ENCODE measurements around the gene CDC42BPB. TPM values are rescaled to one million over a fixed set of nuclear protein-coding genes. Genes with fewer than 3 reads are reported as not detected.
"Not testable (repeated sequence)": the region's sequence is repeated elsewhere in the genome, so short reads cannot be mapped to it uniquely, and the experiment has no call there.

Gene CDC42BPB
- total RNA-seq, 1 donor from 2014 or later = 89.3 TPM

DNA sequence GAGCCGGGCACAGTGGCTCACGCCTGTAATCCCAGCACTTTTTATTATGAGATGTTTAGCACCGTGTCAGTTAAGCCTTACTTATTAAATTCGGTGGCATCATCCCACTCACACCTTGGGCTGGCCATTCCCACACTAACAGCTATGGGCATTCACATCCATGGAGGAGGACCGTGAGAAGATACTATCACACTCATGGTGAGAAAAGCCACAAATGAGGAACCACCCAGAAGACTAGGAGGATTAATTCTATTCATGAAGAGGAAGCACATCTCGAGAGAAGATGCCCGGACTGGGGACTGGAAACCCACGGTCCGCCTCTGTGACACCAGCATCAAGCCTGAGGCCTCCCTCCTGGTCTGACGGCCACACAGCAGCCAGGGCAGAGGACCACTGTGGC lies 4.9 kb downstream of the CDC42BPB start:
- DNase-seq (ENCODE audit: low read depth in 2 of 2) = no peak

DNA sequence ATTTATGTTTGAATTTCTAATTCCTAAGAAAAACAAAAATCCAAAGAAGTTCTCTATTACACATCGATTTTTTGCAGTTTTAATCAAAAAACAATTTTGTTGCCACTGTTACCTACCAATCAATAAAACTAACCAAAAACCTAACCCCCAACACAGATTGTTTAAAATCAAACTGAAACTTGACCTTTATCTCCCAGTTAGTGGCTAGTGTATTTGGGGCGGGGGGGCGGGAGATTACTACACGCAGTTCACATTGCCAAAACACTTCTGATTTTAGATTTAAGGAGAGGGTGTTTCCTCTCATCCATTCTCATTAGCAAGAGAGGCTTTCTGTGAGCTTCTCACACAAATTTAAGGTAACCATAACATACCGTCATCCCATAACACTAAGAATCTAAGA lies 6.4 kb downstream of the CDC42BPB start:
- DNase-seq (ENCODE audit: low read depth in 2 of 2) = no peak

DNA sequence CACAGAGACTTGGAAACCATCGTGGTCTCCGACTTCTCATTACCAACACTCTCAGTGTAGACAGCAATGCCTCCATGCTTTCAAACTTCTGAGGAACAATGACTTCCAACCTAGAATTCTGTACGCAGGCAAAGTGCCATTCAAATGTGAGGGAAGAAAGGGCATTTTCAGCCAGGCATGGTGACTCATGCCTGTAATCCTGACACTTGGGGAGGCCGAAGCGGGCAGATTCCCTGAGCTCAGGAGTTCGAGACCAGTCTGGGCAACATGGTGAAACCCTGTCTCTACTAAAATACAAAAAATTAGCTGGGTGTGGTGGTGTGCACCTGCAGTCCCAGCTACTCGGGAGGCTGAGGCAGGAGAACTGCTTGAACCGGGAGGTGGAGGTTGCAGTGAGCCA lies 9.9 kb downstream of the CDC42BPB start:
- not testable (repeated sequence) for DNase-seq (ENCODE audit: low read depth in 2 of 2)

DNA sequence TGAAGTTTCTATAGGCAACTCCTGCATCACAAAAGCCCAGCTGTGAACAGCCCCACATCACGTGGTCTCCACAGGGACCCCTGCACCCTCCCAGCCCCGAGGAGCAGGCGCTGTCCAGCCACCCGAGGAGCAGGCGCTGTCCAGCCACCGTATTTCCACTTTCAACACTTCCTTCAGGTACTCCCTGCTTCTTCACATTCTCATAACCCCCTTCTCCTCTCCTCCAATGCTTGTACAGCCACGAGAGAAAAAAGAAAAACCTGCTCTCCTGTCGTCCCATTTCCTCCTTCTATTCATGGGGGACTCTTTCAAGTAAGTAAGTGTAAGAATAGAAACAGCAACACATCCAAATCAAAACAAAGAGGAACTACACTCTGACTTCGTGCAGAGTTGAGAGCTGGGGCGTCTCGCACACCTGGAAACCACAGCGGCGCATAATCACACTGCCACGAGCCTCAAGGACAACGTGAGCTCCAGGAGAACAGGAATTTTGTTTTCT lies 11.9 kb downstream of the CDC42BPB start:
- DNase-seq (ENCODE audit: low read depth in 2 of 2) = no peak

DNA sequence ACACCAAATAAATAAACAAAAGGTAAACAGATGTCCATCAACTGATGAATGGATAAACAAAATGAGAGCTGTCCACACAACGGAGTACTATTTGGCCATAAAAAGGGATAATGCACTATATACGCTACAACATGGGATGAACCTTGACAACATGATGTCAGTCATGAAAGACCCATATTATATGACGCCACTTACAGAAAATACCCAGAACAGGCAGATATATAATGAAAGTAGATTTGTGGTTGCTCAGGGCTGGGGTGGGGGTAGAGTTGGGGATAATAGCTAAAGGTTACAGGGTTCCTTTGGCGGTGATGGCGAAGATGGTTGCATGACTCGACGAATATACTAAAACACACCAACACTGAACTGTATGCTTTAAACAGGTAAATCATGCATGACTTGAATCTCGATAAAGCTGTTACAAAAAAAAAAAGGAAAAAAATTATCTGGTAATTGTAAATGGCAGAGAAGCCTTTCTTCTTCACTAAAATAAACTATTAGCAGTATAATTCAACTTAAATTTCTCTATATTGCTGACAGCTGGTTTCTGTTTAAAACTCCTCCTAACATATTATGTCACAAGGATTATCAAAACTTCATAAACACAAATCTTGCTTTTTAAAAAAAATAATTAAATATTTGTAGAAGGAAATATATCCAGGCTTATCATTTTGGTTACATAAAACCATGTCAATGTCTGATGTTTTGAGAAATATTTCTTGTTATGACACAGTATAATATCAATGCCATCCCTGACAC lies 13.9 kb downstream of the CDC42BPB start:
- no peak for DNase-seq (ENCODE audit: low read depth in 2 of 2)

DNA sequence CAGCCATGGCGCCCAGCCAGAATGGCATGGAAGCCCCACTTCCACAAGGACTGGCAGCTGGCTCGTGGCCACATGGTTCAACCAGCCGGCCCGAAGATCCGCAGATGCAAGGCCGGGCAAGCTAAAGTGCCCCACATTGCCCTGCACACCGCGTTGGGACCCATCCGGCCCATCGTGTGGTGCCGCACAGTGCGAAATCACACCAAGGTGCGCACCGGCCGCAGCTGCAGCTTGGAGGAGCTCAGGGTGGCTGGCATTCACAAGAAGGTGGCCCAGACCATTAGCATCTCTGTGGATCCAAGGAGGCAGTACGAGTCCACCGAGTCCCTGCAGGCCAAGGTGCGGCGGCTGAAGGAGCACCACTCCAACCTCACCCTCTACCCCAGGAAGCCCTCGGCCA lies 15.9 kb downstream of the CDC42BPB start:
- no peak for DNase-seq (ENCODE audit: low read depth in 2 of 2)

DNA sequence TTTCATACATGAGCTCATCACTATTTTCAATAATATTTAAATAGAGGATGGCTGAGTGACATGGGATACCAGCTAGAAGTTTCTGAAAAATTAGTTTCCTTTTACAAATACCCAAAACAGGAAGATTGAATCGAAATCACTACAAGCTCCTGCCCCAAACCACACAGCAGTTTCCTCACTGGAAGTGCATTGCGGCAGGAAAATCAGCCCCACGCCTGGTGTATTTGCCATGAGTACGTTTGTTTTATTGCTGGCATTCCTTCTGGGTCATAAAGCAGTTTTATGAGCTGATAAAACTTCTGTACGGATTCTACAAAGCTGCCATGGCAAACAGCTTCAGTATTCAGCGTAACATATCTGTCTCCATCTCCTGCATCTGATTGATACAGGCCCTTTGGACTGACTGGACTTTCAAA lies 23.7 kb downstream of the CDC42BPB start:
- peak; percentile 50 to 53 for DNase-seq (ENCODE audit: low read depth in 2 of 2)

DNA sequence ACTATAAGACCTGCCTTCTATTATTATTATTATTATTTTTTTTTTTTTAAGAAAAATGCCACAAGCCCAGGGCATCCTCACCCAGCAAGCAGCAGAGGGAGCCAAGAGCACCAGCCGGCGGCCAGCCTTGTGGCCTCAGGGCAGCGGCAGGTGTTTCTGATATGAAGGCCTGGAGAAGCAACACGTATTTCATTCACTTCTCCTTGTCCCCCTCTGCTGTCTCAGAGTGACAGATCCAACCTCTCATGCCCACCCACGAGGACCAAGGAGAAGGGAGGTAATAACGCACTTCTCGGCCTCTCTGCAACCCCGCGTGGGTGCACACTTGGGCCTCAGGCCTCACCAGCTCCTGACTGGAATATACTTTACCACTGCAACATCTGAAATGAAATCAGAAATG lies 25.4 kb downstream of the CDC42BPB start:
- DNase-seq (ENCODE audit: low read depth in 2 of 2) = peak in 1 of 2 donors; percentile 42

DNA sequence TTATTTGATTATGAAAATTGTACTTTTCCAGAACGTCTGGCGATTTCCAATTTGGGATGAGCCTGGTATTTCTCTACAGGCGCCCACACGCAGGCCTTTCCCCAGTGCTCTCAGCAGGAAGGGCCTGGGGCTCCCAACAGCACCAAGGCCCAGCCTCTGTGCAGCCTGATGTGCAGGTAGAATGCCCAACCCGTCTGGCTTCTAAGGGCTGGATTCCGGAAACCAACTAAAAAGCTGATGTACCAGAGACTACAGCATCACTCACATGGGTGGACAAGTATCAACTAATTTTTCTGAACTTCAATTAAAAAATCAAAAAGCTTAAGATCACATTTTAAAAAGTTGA lies 25.8 kb downstream of the CDC42BPB start:
- no peak for DNase-seq (ENCODE audit: low read depth in 2 of 2)

DNA sequence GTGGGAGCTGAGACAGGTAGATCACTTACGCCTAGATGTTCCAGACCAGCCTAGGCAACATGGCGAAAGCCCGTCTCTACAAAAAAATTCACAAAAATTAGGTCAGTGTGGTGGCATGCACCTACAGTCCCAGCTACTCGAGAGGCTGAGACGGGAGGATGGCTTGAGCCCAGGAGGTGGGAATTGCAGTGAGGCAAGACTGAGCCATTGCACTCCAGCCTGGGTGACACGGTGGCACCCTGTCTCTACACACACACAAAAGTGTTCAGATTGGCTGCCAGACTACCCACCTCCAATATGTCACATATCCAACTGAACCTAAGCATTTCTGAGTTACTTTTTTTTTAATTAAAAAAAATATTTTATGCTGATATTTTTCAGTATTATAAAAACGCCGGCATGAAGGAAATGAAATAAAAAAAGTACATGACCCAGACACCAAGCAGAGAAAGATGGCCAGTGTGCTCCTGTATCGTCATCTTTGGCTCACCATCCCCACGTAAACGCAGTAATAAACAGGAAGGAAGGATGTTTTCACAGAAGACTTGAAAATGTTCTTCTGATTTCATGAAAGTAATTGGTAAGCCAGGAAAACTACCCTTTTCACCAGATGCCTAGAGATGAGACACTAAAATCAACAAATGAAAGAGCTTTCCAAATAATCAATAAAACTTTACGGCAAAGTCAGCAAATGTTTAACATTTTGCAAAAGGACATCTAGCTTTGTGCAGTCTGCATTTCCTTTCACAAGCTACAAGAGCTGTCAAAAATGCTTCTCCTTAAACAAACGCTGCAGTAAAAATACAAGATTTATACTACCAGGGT lies 26.4 kb downstream of the CDC42BPB start:
- DNase-seq (ENCODE audit: low read depth in 2 of 2) = no peak

DNA sequence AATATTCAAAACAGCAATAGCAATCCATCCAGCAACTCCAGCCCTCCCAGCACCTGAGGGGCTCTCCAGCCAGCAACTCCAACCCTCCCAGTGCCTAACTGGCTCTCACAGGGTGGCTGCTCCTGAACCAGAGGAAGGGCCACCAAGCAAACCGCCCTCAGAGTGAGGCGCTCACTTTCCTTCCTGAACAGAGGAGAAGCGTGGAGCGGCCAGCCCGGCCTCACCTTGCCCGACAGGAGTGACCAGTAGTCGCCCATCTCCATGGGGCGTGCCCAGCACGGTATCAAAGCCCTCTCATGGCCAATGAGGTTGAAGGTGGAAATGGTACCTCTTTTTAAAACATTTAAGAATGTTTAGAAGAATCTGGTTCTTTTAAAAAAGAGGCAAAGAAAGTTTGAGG lies 27.4 kb downstream of the CDC42BPB start:
- no peak for DNase-seq (ENCODE audit: low read depth in 2 of 2)

DNA sequence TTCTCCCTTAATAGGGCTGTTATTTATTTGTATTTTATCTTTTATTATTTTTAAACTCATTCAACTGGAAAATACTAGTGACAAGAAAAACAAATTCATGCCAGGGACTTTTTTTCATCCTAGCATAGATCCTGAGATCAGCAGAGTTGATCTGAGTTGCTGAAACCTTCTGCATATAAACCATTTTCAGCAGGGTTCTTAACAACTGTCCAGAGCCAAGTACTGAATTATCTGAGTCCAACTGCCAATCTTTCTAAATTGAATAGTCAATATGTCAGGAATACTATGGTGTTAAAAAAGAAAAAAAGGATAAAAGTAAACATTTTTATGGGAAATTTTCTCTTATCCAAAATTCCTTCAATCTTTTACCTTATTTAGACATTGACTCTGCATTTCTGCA lies 28.6 kb downstream of the CDC42BPB start:
- no peak for DNase-seq (ENCODE audit: low read depth in 2 of 2)

DNA sequence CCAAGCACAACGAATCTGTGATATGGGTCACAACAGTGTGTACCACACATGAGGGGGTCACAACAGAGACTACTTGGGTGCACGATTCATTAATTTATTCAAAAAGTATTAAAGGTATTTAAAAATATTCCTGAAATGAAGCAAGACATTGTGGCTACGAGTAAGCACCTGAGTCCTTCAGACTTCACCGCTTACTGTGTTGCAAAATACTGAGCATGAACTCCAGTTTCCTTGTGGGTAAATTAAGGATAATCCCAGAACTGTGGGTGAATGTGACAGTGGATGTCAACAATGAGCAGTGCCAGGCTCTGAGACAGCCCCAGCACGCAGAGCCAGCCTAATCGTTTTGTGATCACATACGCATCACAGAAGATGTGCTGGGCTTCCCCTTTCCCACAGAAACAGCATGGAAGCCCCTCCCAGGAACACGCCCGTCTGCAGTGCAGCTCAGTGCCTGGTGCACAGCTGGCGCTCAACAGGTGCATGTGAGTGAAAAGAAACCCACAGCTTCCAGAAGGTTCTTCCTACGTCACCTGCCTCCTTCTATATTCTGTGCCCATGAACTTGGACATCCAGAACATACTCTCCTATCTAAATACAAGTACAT lies 29.1 kb downstream of the CDC42BPB start:
- peak in 1 of 2 donors; percentile 18 for DNase-seq (ENCODE audit: low read depth in 2 of 2)

DNA sequence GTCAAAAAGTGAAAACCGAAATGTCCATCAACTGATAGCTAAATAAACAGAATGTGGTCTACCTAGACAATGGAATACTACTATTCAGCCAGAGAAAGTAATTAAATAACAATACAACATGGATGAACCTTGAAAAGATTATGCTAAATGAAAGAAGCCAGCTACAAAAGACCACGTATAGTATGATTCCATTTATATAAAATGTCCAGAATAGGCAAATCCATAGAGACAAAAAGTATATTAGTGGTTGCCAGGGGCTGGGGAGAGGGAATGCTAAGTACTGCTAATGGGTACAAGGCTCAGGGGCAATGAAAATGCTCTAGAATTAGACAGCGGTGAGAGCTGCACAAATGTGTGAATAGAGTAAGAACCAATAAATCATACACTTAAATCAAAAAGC lies 29.9 kb downstream of the CDC42BPB start:
- no peak for DNase-seq (ENCODE audit: low read depth in 2 of 2)

DNA sequence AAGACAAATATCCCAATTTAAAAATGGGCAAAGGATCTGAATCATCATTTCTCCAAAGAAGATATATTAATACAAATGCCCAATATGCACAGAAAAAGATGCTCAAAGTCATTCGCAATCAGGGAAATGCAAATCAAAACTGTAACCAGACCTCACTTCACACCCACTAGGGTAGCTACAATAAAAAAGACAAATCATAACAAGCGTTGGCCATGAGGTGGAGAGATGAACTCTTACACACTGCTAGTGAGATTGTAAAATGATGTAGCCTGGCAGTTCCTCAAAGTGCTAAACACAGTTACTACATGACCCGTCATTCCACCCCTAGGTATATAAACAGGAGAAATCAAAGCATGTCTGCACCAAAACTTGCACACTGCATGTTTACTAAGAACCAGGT lies 30.4 kb downstream of the CDC42BPB start:
- no peak for DNase-seq (ENCODE audit: low read depth in 2 of 2)

DNA sequence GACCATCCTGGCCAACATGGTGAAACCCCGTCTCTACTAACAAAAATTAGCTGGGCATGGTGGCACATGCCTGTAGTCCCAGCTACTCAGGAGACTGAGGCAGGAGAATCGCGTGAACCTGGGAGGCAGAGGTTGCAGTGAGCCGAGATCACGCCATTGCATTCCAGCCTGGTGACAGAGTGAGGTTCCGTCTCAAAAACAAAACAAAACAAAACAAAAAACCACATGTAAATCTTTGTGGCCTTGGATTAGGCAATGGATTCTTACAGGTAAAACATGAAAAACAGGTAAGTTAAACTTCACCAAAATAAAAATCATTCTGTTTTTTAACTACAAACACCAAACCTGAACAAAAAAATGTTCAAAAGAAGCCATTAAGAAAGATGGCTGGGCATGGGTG lies 31.2 kb downstream of the CDC42BPB start:
- not testable (repeated sequence) for DNase-seq (ENCODE audit: low read depth in 2 of 2)

DNA sequence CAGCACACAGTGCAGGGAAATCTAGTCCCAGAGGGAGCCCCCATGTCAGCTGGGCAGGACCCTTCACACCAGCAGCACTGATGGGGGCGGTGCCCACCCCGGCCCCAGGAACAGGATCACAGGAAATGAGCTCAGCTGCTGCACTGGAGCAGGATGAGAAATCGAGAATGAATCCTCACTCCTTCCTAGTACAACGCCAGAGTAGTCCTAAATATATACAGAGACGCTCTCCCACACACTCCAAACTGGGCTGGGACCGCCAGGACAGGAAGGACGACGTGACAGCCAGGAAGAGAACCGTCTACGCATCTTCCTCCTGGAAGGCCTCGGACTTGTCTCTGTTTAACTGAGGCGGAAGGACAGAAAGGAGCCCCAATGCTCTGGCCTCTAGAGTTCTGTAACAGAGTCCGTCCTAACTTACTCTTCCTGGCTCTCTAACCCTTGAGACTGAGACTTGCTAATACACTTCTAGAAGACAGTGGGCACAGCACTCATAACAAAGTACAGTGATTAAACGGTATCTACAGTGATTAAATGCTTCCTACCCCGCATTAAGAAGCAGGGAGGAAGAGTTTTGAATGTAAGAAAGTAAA lies 33.4 kb downstream of the CDC42BPB start:
- DNase-seq (ENCODE audit: low read depth in 2 of 2) = peak; percentile 52 to 83

DNA sequence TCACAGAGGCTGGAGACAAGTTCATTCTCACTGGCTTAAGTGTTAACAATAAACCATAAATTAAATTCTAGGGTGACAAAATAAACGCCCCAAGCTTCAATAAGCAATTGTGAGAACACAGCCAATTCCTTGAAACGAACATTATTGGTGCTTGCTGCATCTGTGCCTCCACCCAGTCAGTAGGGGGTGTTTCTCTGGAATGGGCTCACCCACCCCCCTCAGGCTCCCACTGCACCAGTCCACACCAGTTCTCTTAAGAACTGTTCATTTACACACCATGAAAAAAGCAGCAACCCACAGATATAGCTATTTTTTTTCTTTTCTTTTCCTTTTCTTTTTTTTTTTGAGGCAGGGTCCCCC lies 34.7 kb downstream of the CDC42BPB start:
- peak in 1 of 2 donors; percentile 26 for DNase-seq (ENCODE audit: low read depth in 2 of 2)

DNA sequence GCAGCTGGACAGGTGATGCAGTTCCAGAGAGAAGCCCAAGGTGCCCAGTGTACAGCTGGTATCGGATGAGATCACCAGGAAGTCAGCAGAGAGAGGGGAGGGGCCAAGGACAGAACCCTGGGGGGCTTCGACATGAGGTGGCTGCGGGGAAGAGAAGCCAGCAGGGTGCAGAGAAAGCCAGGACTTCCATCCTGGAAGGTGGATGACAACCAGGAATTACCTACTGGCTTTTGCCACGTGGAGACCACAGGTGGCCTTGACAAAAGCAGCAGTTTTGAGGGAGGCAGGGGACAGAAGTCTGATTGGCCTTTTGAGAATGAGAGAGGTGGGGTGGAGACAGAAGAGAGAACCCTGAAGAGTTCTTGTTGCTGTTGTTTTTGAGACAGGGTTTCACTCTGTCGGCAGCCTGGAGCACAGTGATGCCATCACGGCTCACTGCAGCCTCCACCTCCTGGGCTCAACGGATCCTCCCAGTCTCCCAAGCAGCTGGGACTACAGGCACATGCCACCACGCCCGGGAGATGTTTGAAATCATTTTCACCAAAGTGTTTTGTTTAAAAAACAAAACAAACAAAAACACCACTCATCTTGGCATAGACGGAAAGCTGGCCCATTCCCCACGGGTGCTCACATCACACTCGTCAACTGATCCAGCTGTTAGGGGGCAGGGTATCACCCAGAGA lies 35.2 kb downstream of the CDC42BPB start:
- DNase-seq (ENCODE audit: low read depth in 2 of 2) = peak in 1 of 2 donors; percentile 55

DNA sequence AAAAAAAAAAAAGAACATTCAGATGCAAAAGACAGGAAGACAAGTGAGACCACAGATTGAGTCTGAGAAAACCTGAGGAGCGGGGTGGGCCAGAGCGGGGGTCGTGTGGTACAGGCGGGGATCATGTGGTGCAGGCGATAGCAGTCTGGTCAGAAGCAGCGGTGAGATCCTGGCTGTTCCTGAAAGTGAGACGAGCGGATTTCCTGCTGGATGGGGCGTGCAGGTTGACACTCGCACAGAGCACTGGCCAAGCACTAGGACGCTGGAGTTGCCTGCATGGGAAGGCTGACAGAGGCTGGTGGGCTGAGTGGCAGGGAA lies 35.7 kb downstream of the CDC42BPB start:
- no peak for DNase-seq (ENCODE audit: low read depth in 2 of 2)

DNA sequence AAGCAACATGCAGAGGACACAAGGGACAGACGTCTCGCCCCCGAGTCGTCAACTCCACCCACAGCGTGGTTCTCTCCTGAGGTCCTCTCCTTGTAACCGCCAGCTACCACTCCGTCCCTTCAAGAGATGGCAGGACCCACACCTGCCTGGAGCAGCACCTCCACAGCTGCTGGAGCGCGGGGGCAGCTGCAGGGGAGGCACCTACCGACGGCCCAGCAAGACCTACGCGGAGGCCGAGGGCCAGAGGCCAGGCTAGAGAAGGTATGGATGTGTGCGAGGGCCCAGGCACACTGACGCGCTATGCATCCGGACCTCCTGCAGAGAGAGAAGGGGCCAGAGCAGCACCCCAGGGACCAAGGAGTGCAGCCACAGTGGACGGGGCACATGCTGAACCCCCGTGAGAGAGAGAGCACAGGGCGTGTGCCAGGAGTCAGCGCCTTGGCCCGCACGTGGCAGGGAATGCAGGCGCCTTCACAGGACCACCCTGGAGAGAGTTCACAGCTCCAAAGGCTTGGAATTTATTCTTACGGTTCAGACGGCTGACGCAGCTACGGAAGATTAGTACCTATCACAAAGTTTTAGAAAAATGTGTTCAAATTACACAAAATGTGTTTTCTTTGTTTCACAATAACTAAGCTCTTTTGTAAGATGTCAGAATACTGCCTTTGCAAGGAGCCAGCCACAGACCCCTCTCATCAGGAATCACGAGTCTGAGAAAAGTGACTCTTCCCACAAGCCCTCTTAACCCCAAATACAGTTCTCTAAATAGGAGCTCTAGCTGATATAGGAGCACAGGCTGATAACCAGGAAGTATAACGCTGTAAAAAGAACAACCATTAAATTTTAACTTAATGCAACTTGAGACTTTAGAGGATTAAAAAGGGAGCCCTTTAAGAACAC lies 36.8 kb downstream of the CDC42BPB start:
- no peak for DNase-seq (ENCODE audit: low read depth in 2 of 2)
